Measurements from ENCODE around the gene MAGI2.
"Not testable (repeated sequence)": the region's sequence is repeated elsewhere in the genome, so short reads cannot be mapped to it uniquely, and the experiment has no call there.

The MAGI2 gene

GRCh38 chr7:79132844-79133451 is 320.5 kb downstream of the MAGI2 start:
- DNase-seq = no peak

GRCh38 chr7:79130715-79131114 is 322.8 kb downstream of the MAGI2 start:
- DNase-seq = no peak

- DNase-seq = no peak
These were observed 329.1 kb downstream of the MAGI2 start for GRCh38 chr7:79124331-79124730.

GRCh38 chr7:79118143-79118542 is 335.3 kb downstream of the MAGI2 start:
- DNase-seq = no peak

- no peak for DNase-seq
These were observed 357.1 kb downstream of the MAGI2 start for GRCh38 chr7:79096361-79096805.

GRCh38 chr7:79093421-79093820 is 360.0 kb downstream of the MAGI2 start:
- no peak for DNase-seq

GRCh38 chr7:79091661-79092060 is 361.8 kb downstream of the MAGI2 start:
- DNase-seq = no peak

- no peak for DNase-seq
These were observed 362.5 kb downstream of the MAGI2 start for GRCh38 chr7:79091011-79091410.

GRCh38 chr7:79090543-79090942 is 362.9 kb downstream of the MAGI2 start:
- no peak for DNase-seq

- DNase-seq = no peak
These were observed 369.0 kb downstream of the MAGI2 start for GRCh38 chr7:79084423-79084822.

GRCh38 chr7:79079919-79080554 is 373.4 kb downstream of the MAGI2 start:
- DNase-seq = no peak

GRCh38 chr7:79078273-79078672 is 375.2 kb downstream of the MAGI2 start:
- no peak for DNase-seq

GRCh38 chr7:79071187-79071586 is 382.3 kb downstream of the MAGI2 start:
- DNase-seq = not testable (repeated sequence)

GRCh38 chr7:79064187-79064823 is 389.2 kb downstream of the MAGI2 start:
- no peak for DNase-seq

- DNase-seq = no peak
These were observed 390.3 kb downstream of the MAGI2 start for GRCh38 chr7:79063019-79063698.

GRCh38 chr7:79060498-79060897 is 393.0 kb downstream of the MAGI2 start:
- no peak for DNase-seq

GRCh38 chr7:79055722-79056415 is 397.6 kb downstream of the MAGI2 start:
- DNase-seq = no peak

GRCh38 chr7:79051915-79052314 is 401.6 kb downstream of the MAGI2 start:
- no peak for DNase-seq

GRCh38 chr7:79050603-79051002 is 402.9 kb downstream of the MAGI2 start:
- DNase-seq = no peak

- no peak for DNase-seq
These were observed 407.4 kb downstream of the MAGI2 start for GRCh38 chr7:79046061-79046460.

- no peak for DNase-seq
These were observed 416.5 kb downstream of the MAGI2 start for GRCh38 chr7:79037001-79037400.

GRCh38 chr7:79036356-79036755 is 417.1 kb downstream of the MAGI2 start:
- no peak for DNase-seq

- DNase-seq = no peak
These were observed 417.6 kb downstream of the MAGI2 start for GRCh38 chr7:79035858-79036257.
